H1 (cell line): ENCODE results near the gene HLF. TPM values are rescaled to one million over a fixed set of nuclear protein-coding genes. Genes with fewer than 3 reads are reported as not detected.

Source experiments
- CTCF ChIA-PET: fragments of 300-600 bp; sonication (Branson Sonifier 250); formaldehyde crosslinking; loops from one replicate; lab custom pipeline; 2021; ENCODE audit not compliant: partially characterized antibody; lab: Charles Lee
- POLR2A ChIA-PET: fragments of 300-600 bp; sonication (Branson Sonifier 250); formaldehyde crosslinking; loops from one replicate; lab custom pipeline; 2021; ENCODE audit warnings: inconsistent platforms; ENCODE audit not compliant: partially characterized antibody; lab: Charles Lee
- DNase-seq, 2 experiments: peaks; one replicate each; pipeline versions ENCODE4 v3.0.0 to v3.0.0-alpha.2; 2010 to 2022; ENCODE audit warnings: low spot score in 2 of 2, low read depth in 1 of 2, mixed read lengths in 1 of 2
- FAIRE-seq: peaks from 2 replicates; lab custom pipeline; 2011; peaks lifted over from hg19 to GRCh38; lab: Jason Lieb, UNC
- H2AFZ ChIP-seq: 2 replicates; pipeline ENCODE4 v1.8.1; 2012; ENCODE audit warnings: low read length, inconsistent platforms
- H2AK5ac ChIP-seq: 2 replicates; pipeline ENCODE4 v1.6.1; 2013; ENCODE audit warnings: low read depth, low read length
- H2BK120ac ChIP-seq: replicated peaks from 2 replicates; pipeline ENCODE3; 2013; ENCODE audit warnings: low read depth, low read length, inconsistent platforms
- H2BK12ac ChIP-seq: 2 replicates; pipeline ENCODE4 v1.6.1; 2013; ENCODE audit warnings: low read depth, low read length
- H2BK15ac ChIP-seq: 2 replicates; pipeline ENCODE4 v1.6.1; 2013; ENCODE audit warnings: low read length
- H2BK20ac ChIP-seq: 2 replicates; pipeline ENCODE4 v1.6.1; 2013; ENCODE audit warnings: low read length
- H2BK5ac ChIP-seq: 2 replicates; pipeline ENCODE4 v1.6.1; 2013; ENCODE audit warnings: low read depth, low read length
- H3K14ac ChIP-seq: 2 replicates; pipeline ENCODE4 v1.6.1; 2013; ENCODE audit warnings: inconsistent platforms; ENCODE audit not compliant: insufficient read length
- H3K18ac ChIP-seq: 2 replicates; pipeline ENCODE4 v1.6.1; 2013; ENCODE audit warnings: low read length; ENCODE audit errors: extremely low read depth
- H3K23ac ChIP-seq: 2 replicates; pipeline ENCODE4 v1.6.1; 2013; ENCODE audit warnings: inconsistent platforms; ENCODE audit not compliant: insufficient read length
- H3K23me2 ChIP-seq: 2 replicates; pipeline ENCODE4 v1.6.1; 2013; ENCODE audit warnings: low read depth, low read length
- H3K27ac ChIP-seq: 2 replicates; pipeline ENCODE4 v1.6.1; 2011; ENCODE audit warnings: low read depth, low read length, inconsistent platforms
- H3K27me3 ChIP-seq, 4 experiments: replicated peaks in 1 of 4; 1 replicate in 1 of 4; 2 replicates in 3 of 4; pipeline versions ENCODE4 v1.6.1 to v1.8.1; 2011 to 2013; ENCODE audit warnings: low read length in 3 of 4, mild to moderate bottlenecking in 3 of 4, inconsistent platforms in 2 of 4, mixed read lengths in 2 of 4, moderate library complexity in 1 of 4; ENCODE audit not compliant: control insufficient read depth in 3 of 4, insufficient read depth in 3 of 4; ENCODE audit errors: extremely low read depth in 1 of 4
- H3K36me3 ChIP-seq, 4 experiments: 2 replicates each; pipeline versions ENCODE4 v1.6.1 to v1.8.1; 2011 to 2013; ENCODE audit warnings: mild to moderate bottlenecking in 4 of 4, low read length in 3 of 4, moderate library complexity in 2 of 4, control low read depth in 1 of 4, inconsistent platforms in 1 of 4; ENCODE audit not compliant: insufficient read depth in 4 of 4, control insufficient read depth in 2 of 4
- H3K4ac ChIP-seq: replicated peaks from 2 replicates; pipeline ENCODE3; 2013; ENCODE audit warnings: low read length, low read depth, mixed read lengths, inconsistent platforms; ENCODE audit not compliant: insufficient read length
- H3K4me1 ChIP-seq, 4 experiments: replicated peaks in 1 of 4; 1 replicate in 1 of 4; 2 replicates in 3 of 4; pipeline versions ENCODE4 v1.6.1 to v1.8.1; 2011 to 2013; ENCODE audit warnings: low read length in 3 of 4, inconsistent platforms in 2 of 4, mixed read lengths in 1 of 4; ENCODE audit not compliant: insufficient read depth in 4 of 4, control insufficient read depth in 3 of 4
- H3K4me2 ChIP-seq, 2 experiments: 2 replicates each; pipeline versions ENCODE4 v1.6.1 to v1.8.1; 2011 to 2013; ENCODE audit warnings: low read depth in 2 of 2, low read length in 2 of 2, control low read depth in 1 of 2, inconsistent platforms in 1 of 2, mild to moderate bottlenecking in 1 of 2; ENCODE audit not compliant: insufficient read depth in 1 of 2
- H3K4me3 ChIP-seq, 4 experiments: fragments of 200-600, 300-600 bp in 1 of 4; sonication (generic), shearing (Covaris generic), sonication (Bioruptor Twin) in 1 of 4; 2 replicates each; pipeline versions ENCODE4 v1.5.1 to v1.8.1; 2011 to 2016; ENCODE audit warnings: low read length in 4 of 4, low read depth in 3 of 4, control low read depth in 2 of 4, inconsistent platforms in 2 of 4, mild to moderate bottlenecking in 2 of 4, mixed read lengths in 1 of 4, moderate library complexity in 1 of 4; ENCODE audit not compliant: insufficient read depth in 2 of 4; ENCODE audit errors: extremely low read depth in 1 of 4
- H3K56ac ChIP-seq: replicated peaks from 2 replicates; pipeline ENCODE3; 2013; ENCODE audit warnings: low read depth, mild to moderate bottlenecking, mixed read lengths, low read length, inconsistent platforms; ENCODE audit not compliant: insufficient read length
- H3K79me1 ChIP-seq: 2 replicates; pipeline ENCODE4 v1.6.1; 2013; ENCODE audit warnings: low read depth, low read length, control low read depth
- H3K79me2 ChIP-seq, 2 experiments: 2 replicates each; pipeline versions ENCODE4 v1.6.1 to v1.8.1; 2012 to 2013; ENCODE audit warnings: low read length in 2 of 2, mild to moderate bottlenecking in 2 of 2, inconsistent platforms in 1 of 2; ENCODE audit not compliant: insufficient read depth in 2 of 2, control insufficient read depth in 1 of 2
- H3K9ac ChIP-seq, 4 experiments: replicated peaks in 1 of 4; 1 replicate in 1 of 4; 2 replicates in 3 of 4; pipeline versions ENCODE4 v1.6.1 to v1.8.1; 2011 to 2013; ENCODE audit warnings: low read depth in 3 of 4, low read length in 3 of 4, control low read depth in 2 of 4, mild to moderate bottlenecking in 2 of 4, moderate library complexity in 2 of 4, inconsistent platforms in 1 of 4; ENCODE audit errors: extremely low read depth in 1 of 4
- H3K9me3 ChIP-seq, 2 experiments: 2 replicates each; pipeline versions ENCODE4 v1.6.1 to v1.8.1; 2012 to 2013; ENCODE audit warnings: mild to moderate bottlenecking in 2 of 2, moderate library complexity in 2 of 2, control low read depth in 1 of 2, inconsistent platforms in 1 of 2, low read depth in 1 of 2, low read length in 1 of 2, mixed read lengths in 1 of 2; ENCODE audit not compliant: insufficient read depth in 2 of 2
- H4K20me1 ChIP-seq, 2 experiments: replicated peaks in 1 of 2; 2 replicates each; pipeline versions ENCODE3 to v1.8.1; 2011 to 2013; ENCODE audit warnings: inconsistent platforms in 2 of 2, low read length in 2 of 2, mild to moderate bottlenecking in 1 of 2; ENCODE audit not compliant: insufficient read depth in 2 of 2, control insufficient read depth in 1 of 2
- H4K5ac ChIP-seq: 2 replicates; pipeline ENCODE4 v1.6.1; 2013; ENCODE audit warnings: low read length, low read depth, mixed read lengths, inconsistent platforms; ENCODE audit not compliant: insufficient read length
- H4K8ac ChIP-seq: 2 replicates; pipeline ENCODE4 v1.8.0; 2013; ENCODE audit warnings: mild to moderate bottlenecking, moderate library complexity, low read length, inconsistent platforms; ENCODE audit not compliant: insufficient read depth; ENCODE audit errors: extremely low read depth
- H4K91ac ChIP-seq: replicated peaks from 2 replicates; pipeline ENCODE3; 2013; ENCODE audit warnings: low read length, mixed read lengths, inconsistent platforms; ENCODE audit not compliant: insufficient read length
- CHD2 ChIP-seq: IDR thresholded peaks from 2 replicates; pipeline ENCODE4 v1.6.1; 2012; ENCODE audit warnings: low read length, improper control_type of control experiment
- CTCF ChIP-seq, 3 experiments: IDR thresholded peaks; 1 replicate in 2 of 3; 2 replicates in 1 of 3; pipeline versions ENCODE4 v1.5.1 to v1.6.1; 2011; ENCODE audit warnings: low read length in 3 of 3, mild to moderate bottlenecking in 3 of 3, inconsistent platforms in 2 of 3, low read depth in 1 of 3, moderate library complexity in 1 of 3; ENCODE audit not compliant: insufficient read depth in 1 of 3; ENCODE audit errors: control extremely low read depth in 1 of 3
- KDM4A ChIP-seq: IDR thresholded peaks from one replicate; pipeline ENCODE4 v1.7.1; 2012; ENCODE audit warnings: low read depth, mild to moderate bottlenecking, moderate library complexity, low read length, inconsistent platforms; ENCODE audit not compliant: severe bottlenecking
- MAX ChIP-seq: IDR thresholded peaks from 2 replicates; pipeline ENCODE4 v1.6.1; 2012; ENCODE audit warnings: inconsistent platforms
- RXRA ChIP-seq: IDR thresholded peaks from 2 replicates; pipeline ENCODE4 v1.6.1; 2011; ENCODE audit warnings: low read depth, mild to moderate bottlenecking, low read length, moderate library complexity; ENCODE audit not compliant: insufficient read depth
- TBP ChIP-seq: IDR thresholded peaks from 2 replicates; pipeline ENCODE4 v1.6.1; 2011; ENCODE audit warnings: low read depth, low read length, improper control_type of control experiment
- WGBS, 2 experiments: shearing (Covaris generic) in 1 of 2; methylation state at CpG; one replicate each; pipeline versions ENCODE4 v1.1.6 to v1.1.7; 2013 to 2015; ENCODE audit warnings: low lambda C conversion rate in 2 of 2, mixed read lengths in 2 of 2, inconsistent platforms in 1 of 2, low coverage in 1 of 2, missing lambda C conversion rate in 1 of 2; ENCODE audit not compliant: insufficient replicate concordance in 2 of 2, insufficient coverage in 1 of 2, insufficient read length in 1 of 2; ENCODE audit errors: extremely low coverage in 1 of 2, missing lambda C conversion rate in 1 of 2; 5-methylcytosine and 5-hydroxymethylcytosine counted together
- polyA plus RNA-seq, 7 experiments: library from polyadenylated mRNA; depleted of rRNA in 3 of 7; stranded (reverse) in 5 of 7; unstranded in 2 of 7; fragments of >200 nt in 5 of 7; fragments of 200-250 nt in 2 of 7; gene quantifications; 1 replicate in 5 of 7; 2 replicates in 1 of 7; 4 replicates in 1 of 7; pipeline versions ENCODE4 v1.2.1 to v1.2.3, GENCODE V29; 2011 to 2013; ENCODE audit warnings: missing spikeins in 2 of 7, mixed read lengths in 2 of 7
- total RNA-seq: library from RNA; stranded (reverse); fragmentation: NEBNext Ultra II Directional; extraction: Animal tissue kit (Norgen Biotek cat#: 25700); gene quantifications from 2 replicates; pipeline ENCODE4 v1.2.1, GENCODE V29; 2021

HLF gene
- total and polyA plus RNA-seq, 2 of the 8 experiments (the other 6 are each of a cell fraction or from before 2014, with no cell fraction given): 0.39 to 0.60 TPM

- no peaks in the 10 kb centered on the region for H3K9me3 ChIP-seq
- H3K79me1 ChIP-seq: no peaks in the 10 kb centered on the region
- no peak overlapping the region for H3K23ac ChIP-seq
- H4K91ac ChIP-seq: no peak overlapping the region
- H2BK20ac ChIP-seq: no peak overlapping the region
- H2BK15ac ChIP-seq: no peak overlapping the region
- FAIRE-seq (no peak), DNase-seq (no peak)
- no peak overlapping the region for H3K27ac ChIP-seq
- H2AK5ac ChIP-seq: no peak overlapping the region
- no peak overlapping the region for H2BK120ac ChIP-seq
- H4K8ac ChIP-seq: no peak overlapping the region
- H3K36me3 ChIP-seq: no peaks in the 10 kb centered on the region
- no peaks in the 10 kb centered on the region for H3K79me2 ChIP-seq
- no peak overlapping the region for H2BK12ac ChIP-seq
- H3K4ac ChIP-seq: no peak overlapping the region
- H3K23me2 ChIP-seq: peaks cover 7% of the 10 kb centered on the region; the same call in 1 of the 2 replicates
- H3K27me3 ChIP-seq: peaks cover 15 to 36% (median 31%) of the 10 kb centered on the region in 4 experiments
- no peak overlapping the region for H2BK5ac ChIP-seq
- H3K9ac ChIP-seq: no peak overlapping the region
- CTCF ChIA-PET: interaction anchor here (0.6 to 2.0 kb wide), 4 partner anchors 26 to 314 kb away, joined by 3 to 5 read pairs (median 4); no protein-coding TSS in a partner anchor
- no peak overlapping the region for H3K56ac ChIP-seq
- peaks cover 0 to 12% (median 6%) of the 10 kb centered on the region in 4 experiments; a peak in 4 of 7 replicates for H3K4me1 ChIP-seq
- H2AFZ ChIP-seq: no peak overlapping the region
- H3K14ac ChIP-seq: no peak overlapping the region
- H4K5ac ChIP-seq: no peak overlapping the region
- no peak overlapping the region for H3K18ac ChIP-seq
- H3K4me3 ChIP-seq: no peak overlapping the region
- TF ChIP-seq RXRA (no peak), TBP (no peak), CHD2 (no peak), KDM4A (no peak), CTCF (IDR thresholded peaks at IDR 0.05; ENCODE audit: control extremely low read depth in 1 of 3, insufficient read depth in 1 of 3, low read depth in 1 of 3, low read length in 3 of 3) (no peak), MAX (no peak)
- POLR2A ChIA-PET: no interaction called here
- no peak overlapping the region for H3K4me2 ChIP-seq
- peaks cover 0 to 2% of the 10 kb centered on the region in 2 experiments for H4K20me1 ChIP-seq
- WGBS, 2 experiments: 87% methylated on average over 8 of the region's 8 CpGs; no CpG with 5 or more reads in 1 of the 2 experiments
Measured at GRCh38 chr17:55268649-55269480, 4.1 kb downstream of the HLF start.
